ELR (cell line): ENCODE results near the gene CYTH3.

ENCODE experiments used
- DNase-seq: peaks from one replicate; pipeline ENCODE4 v3.0.0-alpha.2; 2015; ENCODE audit warnings: low read depth

Gene CYTH3

DNA sequence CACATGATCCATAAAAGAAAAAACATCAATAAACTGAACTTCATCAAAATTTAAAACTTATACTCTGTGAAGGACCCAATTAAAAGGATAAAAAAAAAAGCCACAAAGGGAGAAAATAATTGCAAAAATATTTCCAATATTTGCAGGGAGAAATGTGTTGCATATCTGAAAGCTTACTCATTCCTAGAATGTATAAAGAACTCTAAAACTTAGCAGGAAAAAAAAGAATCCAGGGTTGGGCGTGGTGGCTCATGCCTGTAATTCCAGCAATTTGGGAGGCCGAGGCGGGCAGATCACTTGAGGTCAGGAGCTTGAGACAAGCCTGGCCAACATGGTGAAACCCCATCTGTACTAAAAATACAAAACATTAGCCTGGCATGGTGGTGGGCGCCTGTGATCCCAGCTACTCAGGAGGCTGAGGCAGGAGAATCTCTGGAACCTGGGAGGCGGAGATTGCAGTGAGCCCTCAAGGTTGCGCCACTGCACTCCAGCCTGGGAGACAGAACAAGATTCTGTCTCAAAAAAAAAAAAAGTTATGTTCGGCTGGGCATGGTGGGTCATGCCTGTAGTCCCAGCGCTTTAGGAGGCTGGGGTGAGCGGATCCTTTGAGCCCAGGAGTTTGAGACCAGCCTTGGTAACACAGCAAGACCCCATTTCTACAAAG is 11.1 kb upstream of the CYTH3 start:
- peak; percentile 87 for DNase-seq

DNA sequence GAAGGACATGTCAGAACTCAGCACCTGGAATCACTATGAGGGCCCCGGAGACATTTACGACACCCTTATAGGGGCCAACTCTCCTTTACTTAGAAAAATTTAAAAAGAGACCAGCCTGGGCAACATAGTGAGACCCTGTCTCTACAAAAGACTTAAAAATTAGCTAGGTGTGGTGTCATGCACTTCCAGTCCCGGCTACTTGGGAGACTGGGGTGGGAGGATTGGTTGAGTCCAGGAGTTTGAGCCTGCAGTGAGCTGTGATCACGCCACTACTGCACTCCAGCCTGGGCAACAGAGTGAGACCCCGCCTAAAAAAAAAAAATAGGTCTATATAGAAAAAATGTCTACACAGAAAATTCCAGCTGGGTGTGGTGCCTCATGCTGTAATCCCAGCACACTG is 7.5 kb upstream of the CYTH3 start:
- DNase-seq, result no peak

DNA sequence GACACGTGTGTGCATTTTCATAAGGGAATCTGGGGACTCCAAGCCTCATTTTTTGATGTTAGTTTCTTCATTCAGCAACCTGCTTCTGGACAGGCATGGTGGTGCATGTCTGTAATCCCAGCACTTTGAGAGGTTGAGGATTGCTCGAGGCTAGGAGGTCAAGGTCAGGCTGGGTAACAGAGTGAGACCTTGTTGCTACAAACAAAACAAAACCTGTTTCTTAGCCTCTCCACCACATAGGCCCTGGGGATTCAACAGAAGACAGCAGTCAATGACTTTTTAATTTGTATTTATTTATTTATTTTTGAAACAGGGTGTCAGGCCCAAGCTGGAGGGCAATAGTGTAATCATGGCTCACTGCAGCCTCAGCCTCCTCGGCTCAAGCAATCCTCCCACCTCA is 6.9 kb upstream of the CYTH3 start:
- DNase-seq, result no peak

DNA sequence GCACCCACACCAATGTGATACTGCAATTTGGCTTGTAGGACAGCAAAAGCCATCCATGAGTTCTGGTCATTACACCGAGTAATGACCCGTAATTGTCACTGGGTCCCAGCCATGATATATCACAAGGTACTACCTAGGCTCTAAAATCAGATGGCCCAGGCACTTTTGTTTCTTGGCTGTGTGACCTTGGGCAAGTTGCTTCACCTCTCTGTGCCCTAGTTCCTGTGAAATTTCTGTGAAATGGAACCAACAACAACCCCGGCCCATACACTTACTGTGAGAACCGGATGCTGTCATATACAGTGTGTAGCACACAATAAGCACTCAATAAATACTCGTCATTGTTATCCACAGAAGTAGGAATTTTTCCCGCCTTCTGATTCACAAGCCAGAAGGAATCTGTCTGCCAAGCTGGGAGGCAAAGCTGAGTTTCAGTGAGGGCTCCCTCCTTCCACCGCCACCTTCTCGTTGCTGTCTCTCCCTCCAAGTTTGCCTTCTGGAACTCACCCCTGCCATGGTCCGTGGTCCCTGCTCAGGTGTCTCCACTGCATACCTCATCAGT is 6.4 kb upstream of the CYTH3 start:
- DNase-seq, result no peak

DNA sequence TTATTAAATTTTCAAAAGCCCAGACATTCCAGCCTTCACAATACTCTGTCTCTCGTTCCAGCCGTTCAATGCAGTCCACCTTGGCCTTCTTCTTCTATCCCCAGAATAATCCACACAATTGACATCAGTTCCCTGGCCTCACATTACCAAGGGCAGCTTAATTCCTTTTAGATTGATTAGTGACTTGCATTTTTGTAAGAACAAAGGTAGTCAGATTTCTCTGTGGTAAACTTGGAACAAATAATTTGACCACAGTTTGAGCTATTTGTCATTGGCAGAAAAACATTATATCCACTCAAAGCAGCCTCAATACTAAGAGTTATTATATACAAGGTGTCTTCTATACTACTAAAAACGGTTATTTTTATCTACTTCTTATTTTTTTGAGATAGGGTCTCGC is 5.1 kb upstream of the CYTH3 start:
- no peak for DNase-seq

DNA sequence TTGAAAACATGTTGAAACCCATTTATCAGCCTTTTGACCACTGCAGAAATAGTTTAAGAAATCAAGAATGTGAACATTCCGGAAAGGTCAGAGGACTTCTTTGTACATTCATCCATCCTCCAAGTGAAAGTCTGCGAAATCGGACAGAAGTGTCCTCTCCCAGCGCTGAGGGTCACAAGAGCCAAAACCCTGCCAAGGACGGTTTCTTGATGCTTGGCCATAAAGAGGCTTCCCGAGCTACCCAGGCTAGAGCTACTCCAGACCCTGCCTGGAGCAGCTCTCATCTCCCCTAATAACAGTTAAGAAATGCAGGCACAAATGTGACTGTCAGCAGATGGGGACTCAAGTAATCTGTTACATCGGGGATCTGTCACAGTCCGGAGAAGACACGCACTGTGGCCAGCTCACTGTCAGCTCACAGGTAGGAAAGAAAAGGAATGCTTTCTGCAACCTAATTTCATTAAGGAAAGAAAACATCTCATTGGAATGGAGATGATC is 4.5 kb upstream of the CYTH3 start:
- no peak for DNase-seq

DNA sequence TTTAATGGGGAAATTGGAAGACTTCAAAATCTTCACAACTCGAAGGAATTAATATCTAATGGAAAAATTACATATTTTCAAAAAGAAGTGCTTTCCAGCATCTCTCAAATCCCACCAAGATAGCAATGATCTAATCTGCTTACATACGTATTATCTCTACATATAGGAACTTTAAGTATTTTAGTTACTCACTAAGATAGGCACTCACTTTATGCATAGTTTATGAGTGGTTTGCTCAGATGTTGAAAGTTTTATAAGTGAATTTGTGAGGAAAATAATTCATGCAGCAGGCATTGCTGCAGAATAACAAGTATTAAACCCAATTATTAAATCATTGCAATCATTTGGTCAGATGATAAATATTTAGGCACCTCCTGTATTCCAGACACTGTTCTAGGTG is 2.3 kb upstream of the CYTH3 start:
- DNase-seq, result peak; percentile 33

DNA sequence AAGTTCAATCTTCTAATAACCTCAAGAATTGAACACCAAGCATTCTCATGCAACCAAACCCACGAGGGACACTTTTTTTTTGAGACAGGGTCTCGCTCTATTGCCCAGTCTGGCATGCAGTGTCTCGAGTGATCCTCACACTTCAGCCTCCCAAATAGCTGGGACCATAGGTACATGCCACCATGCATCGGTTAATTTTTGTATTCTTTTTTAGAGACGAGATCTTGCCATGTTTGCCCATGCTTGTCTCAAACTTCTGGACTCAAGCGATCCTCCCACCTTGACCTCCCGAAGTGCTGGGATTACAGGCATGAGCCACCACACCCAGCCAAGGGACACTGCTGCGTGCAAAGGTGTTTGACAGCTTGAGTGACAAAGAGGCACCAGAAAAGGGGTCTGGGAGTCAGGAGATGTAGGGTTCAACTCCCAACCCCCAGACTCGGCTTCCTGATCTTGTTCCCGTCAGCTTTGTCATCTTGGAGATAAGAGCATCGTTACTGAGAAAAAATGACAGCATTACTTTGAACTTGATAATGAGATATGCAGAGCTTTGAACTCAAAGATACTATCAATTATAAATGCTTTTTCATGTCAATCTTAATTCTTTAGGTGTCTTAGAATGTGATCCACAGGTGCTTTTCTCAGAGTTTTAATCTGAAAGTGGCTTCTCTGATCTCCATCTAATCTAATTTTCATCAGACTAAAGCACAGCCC is 1.6 kb upstream of the CYTH3 start:
- DNase-seq, result no peak

DNA sequence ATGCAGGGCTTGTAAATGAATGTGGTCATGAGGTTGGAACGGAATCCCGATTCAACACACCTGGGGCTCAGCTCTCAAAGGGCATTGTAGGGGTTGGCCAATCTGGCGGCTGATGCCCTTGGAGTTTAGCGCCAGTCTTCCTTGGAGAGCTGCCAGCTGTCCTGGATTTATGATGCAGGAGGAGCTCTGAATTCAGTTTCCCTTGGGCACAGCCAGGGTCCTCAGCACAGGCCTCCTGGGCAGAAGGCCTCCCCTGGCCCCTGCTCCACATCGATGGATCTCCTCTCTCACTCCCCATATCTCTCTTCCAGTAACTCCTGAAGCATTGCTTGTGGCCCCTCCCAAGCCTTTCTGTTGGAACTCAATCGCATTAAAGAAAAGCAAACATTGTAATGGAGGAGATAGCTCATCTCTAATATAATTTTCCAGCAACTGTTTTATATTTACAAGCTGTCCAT is 985 bp upstream of the CYTH3 start:
- no peak for DNase-seq

DNA sequence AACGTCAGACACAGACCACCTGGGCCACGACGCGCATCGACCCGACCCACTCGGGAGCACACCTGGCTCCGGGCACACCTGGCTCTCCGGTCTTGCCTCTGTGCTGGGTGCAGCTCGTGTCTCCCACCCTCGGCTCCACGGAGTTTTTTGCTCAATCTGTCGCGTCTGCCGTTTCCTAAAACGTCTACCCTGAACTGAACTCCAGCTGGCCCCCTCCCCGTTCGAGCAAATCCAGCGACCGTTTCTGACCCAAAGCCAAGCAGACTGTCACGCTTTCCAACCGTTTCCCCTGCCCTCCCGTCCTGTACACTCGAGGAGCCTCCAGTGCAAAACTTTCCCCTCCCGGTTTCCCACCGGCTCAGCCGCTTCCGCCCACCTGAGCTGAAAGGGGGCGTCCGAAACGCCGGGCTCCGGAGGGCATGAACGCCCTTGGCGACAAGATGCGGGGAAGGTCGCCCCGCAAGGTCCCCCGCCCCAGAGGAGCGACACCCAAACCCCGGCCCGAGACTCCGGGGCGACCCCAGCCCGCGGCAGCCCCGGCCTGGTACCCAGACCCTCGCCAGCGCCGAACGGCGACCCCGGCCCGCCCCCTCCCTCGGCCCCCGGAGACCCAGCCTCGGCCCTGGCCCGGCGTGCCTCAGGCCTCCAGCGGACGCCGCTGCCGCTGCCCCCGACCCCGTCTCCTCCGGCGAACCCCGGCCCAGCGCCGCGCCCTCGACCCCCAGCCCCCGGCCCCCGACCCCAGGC is 557 bp downstream of the CYTH3 start:
- peak; percentile 33 for DNase-seq

DNA sequence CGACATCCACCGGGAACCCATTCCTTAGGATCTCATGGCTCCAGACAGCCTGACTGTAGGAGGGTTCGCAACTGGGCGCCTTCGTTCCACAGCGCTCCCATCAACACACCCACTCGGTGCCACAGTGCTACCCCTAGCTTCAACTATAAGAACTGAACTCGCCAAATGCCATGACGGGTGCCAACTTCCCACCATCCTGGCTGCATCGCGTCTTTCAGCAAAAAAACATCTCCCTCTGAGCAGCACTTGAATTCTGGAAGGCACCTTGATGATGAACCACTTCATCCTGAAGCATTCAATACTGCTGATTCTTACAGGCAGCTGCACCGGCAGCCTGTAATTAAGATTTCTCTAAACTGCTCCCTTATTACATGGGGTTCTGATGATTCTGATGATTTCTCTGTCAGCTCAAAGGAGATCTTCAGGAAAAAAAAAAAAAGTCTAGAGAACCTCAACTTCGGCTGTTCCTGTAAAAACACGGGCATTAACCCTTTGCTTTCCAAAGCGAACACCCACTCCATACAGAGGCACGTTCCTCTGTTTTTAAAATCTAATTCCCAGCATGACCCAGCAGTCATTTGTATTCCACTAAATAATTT is 1.3 kb downstream of the CYTH3 start:
- DNase-seq, result peak; percentile 72

DNA sequence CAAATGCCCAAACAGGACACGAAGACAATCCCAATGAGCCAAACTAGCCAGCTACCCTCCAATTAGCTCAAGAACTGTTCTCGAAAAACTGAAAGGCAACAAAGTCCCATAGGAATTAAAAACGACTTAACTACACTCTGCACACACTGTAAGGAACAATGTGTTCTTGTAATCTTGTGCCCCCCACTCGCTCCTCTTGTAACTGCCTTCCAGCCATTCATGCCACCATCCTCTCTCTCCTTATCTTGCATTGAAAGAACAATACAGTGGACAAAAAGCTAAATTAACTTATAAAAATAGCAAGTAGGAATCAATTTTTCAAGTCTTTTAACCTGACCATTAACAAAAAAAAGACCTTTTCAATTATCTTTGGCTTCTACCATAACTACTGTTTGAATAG is 2.9 kb downstream of the CYTH3 start:
- no peak for DNase-seq

DNA sequence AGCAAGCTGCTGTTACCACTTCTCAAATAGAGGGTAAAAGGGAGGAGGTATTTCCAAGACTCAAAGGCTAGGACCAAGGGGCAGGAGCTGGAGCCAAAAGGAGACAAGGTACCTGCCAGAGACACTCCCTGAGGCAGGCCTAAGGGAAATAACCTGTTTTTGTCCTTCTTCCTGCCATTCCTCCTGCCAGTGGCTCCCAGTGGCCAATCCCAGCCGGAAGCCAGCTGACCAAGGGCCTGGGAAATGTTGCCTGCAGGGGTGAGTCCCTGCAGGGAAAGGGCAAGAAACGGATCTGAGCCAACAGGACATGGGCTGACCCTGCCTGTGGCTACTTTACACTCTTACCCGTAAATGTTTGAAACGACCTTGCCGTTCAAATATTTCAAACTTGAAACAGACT is 3.5 kb downstream of the CYTH3 start:
- DNase-seq, result no peak

DNA sequence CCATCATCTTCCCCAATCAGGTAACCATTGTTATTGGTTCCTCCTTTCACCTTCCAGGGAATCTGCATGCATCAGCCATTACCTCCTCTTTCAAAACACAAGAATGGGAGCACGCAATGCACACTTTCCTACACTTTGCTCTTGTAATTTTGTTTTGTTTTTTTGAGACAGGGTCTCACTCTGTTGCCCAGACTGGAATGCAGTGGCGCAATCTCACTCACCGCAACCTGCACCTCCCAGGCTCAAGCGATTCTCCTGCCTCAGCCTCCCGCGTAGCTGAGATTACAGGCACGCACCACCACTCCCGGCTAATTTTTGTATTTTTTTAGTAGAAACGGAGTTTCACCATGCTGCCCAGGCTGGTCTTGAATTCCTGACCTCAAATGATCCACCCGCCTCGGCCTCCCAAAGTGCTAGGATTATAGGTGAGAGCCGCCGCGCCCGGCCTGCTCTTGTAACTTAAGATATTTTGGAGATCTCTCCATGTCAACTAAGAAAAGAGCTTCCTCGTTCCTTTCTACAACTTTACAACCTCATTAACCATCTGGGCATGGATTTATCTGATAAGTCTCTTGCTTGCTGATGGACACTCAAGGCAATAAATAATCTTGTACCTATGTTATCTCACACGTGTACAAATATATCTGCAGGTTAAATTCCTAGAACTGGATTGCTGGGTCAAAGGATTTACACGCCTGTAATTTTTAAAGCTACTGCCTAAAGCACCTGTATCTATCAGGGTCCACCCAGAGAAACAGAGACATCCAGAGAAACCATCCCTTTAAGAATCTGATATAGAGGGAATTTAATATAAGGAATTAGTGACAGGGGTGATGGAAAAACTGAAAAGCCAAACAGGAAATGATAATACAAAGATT is 4.2 kb downstream of the CYTH3 start:
- no peak for DNase-seq

DNA sequence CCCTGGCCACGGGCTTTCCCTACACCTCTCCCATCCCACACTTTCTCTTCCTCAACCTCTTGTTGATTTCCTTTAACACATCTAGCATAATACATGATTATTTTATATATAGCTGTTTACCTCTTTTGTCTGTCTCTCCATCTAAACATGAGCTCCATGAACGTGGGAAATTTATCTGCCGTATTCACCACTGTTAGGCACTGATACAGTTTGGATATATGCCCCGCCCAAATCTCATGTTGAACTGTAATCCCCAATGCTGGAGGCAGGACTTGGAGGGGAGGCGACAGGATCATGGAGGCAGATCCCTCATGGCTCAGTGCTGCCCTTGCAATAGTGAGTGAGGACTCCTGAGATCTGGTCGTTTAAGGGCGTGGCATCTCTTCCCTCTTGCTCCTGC is 5.7 kb downstream of the CYTH3 start:
- DNase-seq, result no peak

DNA sequence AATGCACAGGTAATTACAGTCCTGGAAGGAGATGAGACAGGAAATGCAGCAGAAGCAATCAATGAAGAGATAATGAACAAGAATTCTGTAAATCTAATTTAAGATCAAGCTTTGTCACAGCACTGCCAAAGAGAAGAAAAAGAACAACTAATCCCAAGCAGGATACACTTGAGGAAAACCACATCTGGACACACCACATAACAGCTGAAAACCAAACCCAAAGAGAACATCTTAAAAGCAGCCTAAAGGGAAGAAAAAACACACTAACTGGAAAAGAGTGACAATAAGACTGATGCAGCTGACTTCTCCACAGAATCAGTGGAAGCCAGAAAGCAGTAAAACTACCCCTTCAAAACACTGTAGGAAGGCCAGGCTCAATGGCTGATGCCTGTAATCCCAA is 10.2 kb downstream of the CYTH3 start:
- no peak for DNase-seq

DNA sequence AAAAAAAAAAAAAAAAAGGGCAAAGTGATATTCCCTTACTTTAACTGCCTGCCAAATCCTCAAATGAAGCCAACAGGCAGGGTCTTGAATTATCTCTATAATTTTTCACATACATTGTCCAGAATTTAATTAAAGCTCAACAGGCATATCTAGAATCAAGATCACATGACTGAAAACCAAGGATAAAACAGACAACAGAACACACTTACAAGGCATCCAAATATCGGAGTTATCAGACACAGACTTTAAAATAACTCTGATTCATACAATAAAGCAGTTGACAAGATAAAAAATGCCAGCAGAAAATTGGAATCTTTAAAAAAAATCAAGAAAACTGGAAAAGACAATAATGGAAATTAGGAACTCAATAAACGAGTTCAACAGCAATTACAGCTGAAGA is 10.7 kb downstream of the CYTH3 start:
- no peak for DNase-seq

DNA sequence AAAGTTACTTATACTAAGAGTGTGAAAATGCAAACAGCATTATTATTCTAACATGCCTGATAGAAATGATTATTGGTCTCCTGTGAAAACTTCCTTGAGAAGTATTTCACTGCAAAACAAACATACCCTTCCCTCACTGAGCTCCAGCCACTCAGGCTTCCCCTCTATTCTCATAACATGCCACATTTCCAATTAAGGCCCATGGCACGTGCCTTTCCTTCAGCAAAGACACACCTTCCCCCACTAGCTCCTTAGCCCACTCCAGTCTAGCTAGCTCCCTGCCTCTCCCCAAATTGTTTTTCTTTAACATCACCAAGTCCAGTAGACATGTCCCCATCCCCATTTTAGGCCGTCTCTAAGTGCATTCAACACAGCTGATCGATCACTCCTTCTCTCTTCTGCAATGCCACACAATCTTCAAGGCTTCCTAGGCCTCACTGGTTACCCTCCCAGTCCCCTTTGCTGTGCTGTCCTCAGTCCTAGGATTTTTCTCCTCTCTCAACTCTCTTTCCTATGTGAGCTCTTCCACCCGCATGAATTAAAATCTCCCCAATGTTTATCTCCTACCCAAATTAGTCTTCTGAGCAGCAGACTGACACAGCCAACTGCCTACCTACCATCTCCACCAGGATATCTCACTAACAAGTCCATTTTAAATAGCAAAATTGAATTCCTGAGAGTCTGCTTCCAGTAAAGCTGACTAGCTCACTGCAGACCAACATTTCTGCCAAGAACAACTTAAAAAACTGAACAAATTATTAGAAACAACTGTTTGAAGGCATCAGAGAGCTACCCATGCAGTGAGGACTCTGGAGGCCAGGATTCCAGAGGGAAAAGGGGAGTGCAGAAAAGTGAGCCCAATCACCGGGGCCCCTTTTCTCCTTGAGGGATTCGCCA is 11.9 kb downstream of the CYTH3 start:
- no peak for DNase-seq

DNA sequence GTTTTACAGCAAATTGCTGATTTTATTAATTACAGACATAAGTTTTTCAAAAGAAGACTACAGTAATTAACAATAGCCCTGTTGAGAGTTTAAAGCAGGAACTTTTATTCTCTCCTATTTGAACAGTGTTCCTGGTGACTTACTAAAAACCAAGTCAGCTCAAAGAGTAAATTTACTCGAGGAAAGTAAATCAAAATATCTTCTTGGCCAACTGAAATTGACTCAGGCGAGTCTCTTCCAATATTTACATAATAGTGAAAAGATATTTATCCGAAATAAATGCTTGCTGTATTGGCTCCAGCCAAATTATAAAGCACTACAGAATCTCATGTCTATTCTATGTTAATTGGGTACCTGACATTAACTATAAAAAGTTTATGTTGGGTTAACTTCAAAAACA is 13.2 kb downstream of the CYTH3 start:
- no peak for DNase-seq
